ENCODE results near the gene TMPRSS2. TPM values are rescaled to one million over a fixed set of nuclear protein-coding genes. Genes with fewer than 3 reads are reported as not detected.

TMPRSS2 gene
- total RNA-seq, 1 donor = not detected

GRCh38 chr21:41458121-41458520, 49.8 kb downstream of the TMPRSS2 start:
- Histone ChIP-seq H3K9me3 (ENCODE audit: low read depth, low read length) (no peaks in the 10 kb centered on the region), H3K4me1 (ENCODE audit: insufficient read depth, low read length) (no peaks in the 10 kb centered on the region), H3K27me3 (ENCODE audit: insufficient read depth, low read length) (no peaks in the 10 kb centered on the region), H3K4me3 (ENCODE audit: low read length) (no peak overlapping the region)

DNA sequence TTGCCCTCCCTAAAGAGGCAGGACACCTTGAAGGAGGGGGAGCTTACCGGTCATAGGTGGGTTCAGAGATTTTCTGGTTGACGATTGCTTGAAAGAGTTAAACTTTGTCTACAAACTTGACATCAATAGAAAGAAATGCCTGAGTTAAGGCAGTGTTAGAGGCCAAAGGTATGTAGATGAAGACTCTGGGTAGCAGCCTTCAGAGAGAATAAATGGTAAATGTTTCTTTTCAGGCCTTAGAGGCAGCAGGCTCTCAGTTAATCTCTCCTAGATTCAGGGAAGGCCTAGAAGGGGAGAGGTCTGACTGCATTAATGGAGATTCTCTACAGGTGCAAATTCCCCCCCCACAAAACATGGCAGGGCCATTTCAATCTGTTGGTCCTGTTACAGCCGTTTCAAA, 54.2 kb downstream of the TMPRSS2 start:
- H3K9me3 ChIP-seq (ENCODE audit: low read depth, low read length) = no peaks in the 10 kb centered on the region
- H3K4me3 ChIP-seq (ENCODE audit: low read length) = no peak overlapping the region
- H3K27me3 ChIP-seq (ENCODE audit: insufficient read depth, low read length) = no peaks in the 10 kb centered on the region
- H3K4me1 ChIP-seq (ENCODE audit: insufficient read depth, low read length) = no peaks in the 10 kb centered on the region

- Histone ChIP-seq H3K4me3 (ENCODE audit: low read length) (no peak overlapping the region), H3K4me1 (ENCODE audit: insufficient read depth, low read length) (no peaks in the 10 kb centered on the region), H3K9me3 (ENCODE audit: low read depth, low read length) (no peaks in the 10 kb centered on the region), H3K27me3 (ENCODE audit: insufficient read depth, low read length) (no peaks in the 10 kb centered on the region)
Measured at GRCh38 chr21:41453198-41453597, 54.8 kb downstream of the TMPRSS2 start.

DNA sequence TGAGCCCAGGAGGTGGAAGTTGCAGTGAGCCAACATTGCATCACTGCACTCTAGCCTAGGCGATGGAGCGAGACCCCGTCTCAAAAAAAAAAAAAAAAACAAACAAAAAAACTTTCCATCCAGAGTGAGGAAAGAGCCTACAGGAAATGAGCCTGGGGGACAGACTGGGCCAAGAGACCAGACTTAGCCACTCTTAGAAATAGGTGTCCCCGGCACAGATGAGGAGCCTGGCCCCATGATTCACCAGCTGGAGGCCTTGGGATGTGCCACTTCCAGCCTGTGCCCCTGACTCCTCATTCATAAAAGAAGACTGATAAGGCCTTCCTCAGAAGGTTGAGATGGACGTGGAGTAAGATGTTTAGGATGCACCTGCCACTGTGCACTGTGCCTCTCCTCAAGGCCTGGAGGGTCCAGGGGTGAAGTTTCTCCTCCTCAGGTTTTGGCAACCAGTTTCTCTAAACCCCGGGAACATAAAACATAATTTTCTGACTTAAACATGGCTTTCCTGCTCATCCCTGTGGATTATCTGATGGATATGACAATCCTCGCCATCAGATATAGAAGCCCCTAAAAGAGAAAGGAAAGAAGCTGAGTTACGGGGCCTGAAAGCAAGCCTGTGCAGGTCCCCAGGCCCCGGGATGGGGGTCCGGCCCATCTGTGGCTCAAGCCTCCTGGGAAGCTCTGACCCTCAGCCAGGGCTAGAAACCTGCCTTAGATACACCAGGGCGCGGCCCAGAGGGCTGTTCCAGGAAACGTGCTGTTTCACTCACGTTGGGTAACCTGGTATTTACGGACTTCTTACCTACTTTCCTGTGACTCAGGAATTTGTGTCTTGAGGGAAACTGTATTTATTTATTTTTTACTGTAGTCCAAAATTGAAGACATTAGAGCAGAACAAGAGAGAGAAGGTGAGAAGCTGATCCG, 55.9 kb downstream of the TMPRSS2 start:
- H3K4me1 ChIP-seq (ENCODE audit: insufficient read depth, low read length) = no peaks in the 10 kb centered on the region
- no peak overlapping the region for H3K4me3 ChIP-seq (ENCODE audit: low read length)
- no peaks in the 10 kb centered on the region for H3K27me3 ChIP-seq (ENCODE audit: insufficient read depth, low read length)
- H3K9me3 ChIP-seq (ENCODE audit: low read depth, low read length) = no peaks in the 10 kb centered on the region

- Histone ChIP-seq H3K27me3 (ENCODE audit: insufficient read depth, low read length) (no peaks in the 10 kb centered on the region), H3K4me3 (ENCODE audit: low read length) (no peak overlapping the region), H3K9me3 (ENCODE audit: low read depth, low read length) (no peaks in the 10 kb centered on the region), H3K4me1 (ENCODE audit: insufficient read depth, low read length) (no peaks in the 10 kb centered on the region)
Measured at GRCh38 chr21:41449613-41450012, 58.3 kb downstream of the TMPRSS2 start.

GRCh38 chr21:41447356-41447755, 60.6 kb downstream of the TMPRSS2 start:
- no peaks in the 10 kb centered on the region for H3K9me3 ChIP-seq (ENCODE audit: low read depth, low read length)
- no peaks in the 10 kb centered on the region for H3K27me3 ChIP-seq (ENCODE audit: insufficient read depth, low read length)
- no peaks in the 10 kb centered on the region for H3K4me1 ChIP-seq (ENCODE audit: insufficient read depth, low read length)
- no peak overlapping the region for H3K4me3 ChIP-seq (ENCODE audit: low read length)

DNA sequence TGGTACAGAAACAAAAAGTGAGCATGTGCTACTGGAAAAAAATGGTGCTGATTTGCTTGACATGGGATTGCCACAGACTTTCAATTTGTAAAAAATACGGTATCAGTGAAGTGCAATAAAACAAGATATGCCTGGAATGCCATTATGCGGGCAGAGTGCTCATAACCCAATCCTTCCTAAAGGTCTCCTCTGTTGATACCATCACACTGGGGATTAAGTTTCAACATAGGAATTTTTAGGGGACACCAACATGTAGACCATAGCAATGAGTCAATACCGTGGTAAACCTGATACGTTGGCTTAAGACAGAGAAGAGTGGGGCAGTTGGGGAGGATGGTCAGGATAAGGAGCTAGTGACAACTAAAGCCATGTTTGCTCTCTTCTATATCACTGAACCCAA, 61.4 kb downstream of the TMPRSS2 start:
- no peaks in the 10 kb centered on the region for H3K4me1 ChIP-seq (ENCODE audit: insufficient read depth, low read length)
- no peaks in the 10 kb centered on the region for H3K27me3 ChIP-seq (ENCODE audit: insufficient read depth, low read length)
- no peak overlapping the region for H3K4me3 ChIP-seq (ENCODE audit: low read length)
- no peaks in the 10 kb centered on the region for H3K9me3 ChIP-seq (ENCODE audit: low read depth, low read length)

- no peaks in the 10 kb centered on the region for H3K4me1 ChIP-seq (ENCODE audit: insufficient read depth, low read length)
- H3K27me3 ChIP-seq (ENCODE audit: insufficient read depth, low read length) = no peaks in the 10 kb centered on the region
- no peaks in the 10 kb centered on the region for H3K9me3 ChIP-seq (ENCODE audit: low read depth, low read length)
- H3K4me3 ChIP-seq (ENCODE audit: low read length) = no peak overlapping the region
Measured at GRCh38 chr21:41445465-41445862, 62.5 kb downstream of the TMPRSS2 start.

GRCh38 chr21:41444703-41445464, 63.1 kb downstream of the TMPRSS2 start:
- Histone ChIP-seq H3K27me3 (ENCODE audit: insufficient read depth, low read length) (no peaks in the 10 kb centered on the region), H3K4me3 (ENCODE audit: low read length) (no peak overlapping the region), H3K4me1 (ENCODE audit: insufficient read depth, low read length) (no peaks in the 10 kb centered on the region), H3K9me3 (ENCODE audit: low read depth, low read length) (no peaks in the 10 kb centered on the region)

DNA sequence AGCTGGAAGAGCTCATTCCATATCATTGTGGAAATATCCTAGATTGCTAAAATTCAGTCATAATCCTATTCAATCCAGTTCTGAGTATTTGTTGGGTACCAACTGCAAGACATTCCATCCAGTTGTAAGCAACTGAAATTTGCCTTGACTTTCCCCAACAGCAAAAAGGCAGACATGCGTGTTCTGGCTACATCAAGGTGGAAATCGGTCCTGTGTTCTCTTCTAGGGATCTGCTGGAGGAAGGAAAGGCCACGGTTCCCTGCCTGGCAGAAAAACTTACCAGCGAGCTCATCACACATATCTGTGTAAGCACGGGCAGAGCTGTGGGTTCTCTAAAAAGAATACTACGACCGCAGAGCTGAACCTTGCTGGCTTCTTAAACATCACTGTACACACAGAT, 64.4 kb downstream of the TMPRSS2 start:
- no peaks in the 10 kb centered on the region for H3K27me3 ChIP-seq (ENCODE audit: insufficient read depth, low read length)
- no peak overlapping the region for H3K4me3 ChIP-seq (ENCODE audit: low read length)
- no peaks in the 10 kb centered on the region for H3K9me3 ChIP-seq (ENCODE audit: low read depth, low read length)
- no peaks in the 10 kb centered on the region for H3K4me1 ChIP-seq (ENCODE audit: insufficient read depth, low read length)

- no peak overlapping the region for H3K4me3 ChIP-seq (ENCODE audit: low read length)
- H3K27me3 ChIP-seq (ENCODE audit: insufficient read depth, low read length) = no peaks in the 10 kb centered on the region
- no peaks in the 10 kb centered on the region for H3K9me3 ChIP-seq (ENCODE audit: low read depth, low read length)
- H3K4me1 ChIP-seq (ENCODE audit: insufficient read depth, low read length) = no peaks in the 10 kb centered on the region
Measured at GRCh38 chr21:41442481-41443186, 65.3 kb downstream of the TMPRSS2 start.

DNA sequence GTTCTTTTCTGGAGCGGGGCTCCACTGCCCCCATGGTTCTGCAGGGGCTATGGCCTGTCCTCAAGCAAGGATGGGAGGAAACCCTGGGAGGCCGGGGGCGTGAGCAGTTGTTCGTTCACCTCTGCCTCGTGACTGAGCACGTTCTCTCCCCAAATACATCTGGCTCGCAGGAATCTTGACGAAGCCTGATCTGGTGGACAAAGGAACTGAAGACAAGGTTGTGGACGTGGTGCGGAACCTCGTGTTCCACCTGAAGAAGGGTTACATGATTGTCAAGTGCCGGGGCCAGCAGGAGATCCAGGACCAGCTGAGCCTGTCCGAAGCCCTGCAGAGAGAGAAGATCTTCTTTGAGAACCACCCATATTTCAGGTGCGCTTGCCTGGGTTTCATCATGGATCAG, 66.4 kb downstream of the TMPRSS2 start:
- Histone ChIP-seq H3K4me1 (ENCODE audit: insufficient read depth, low read length) (no peaks in the 10 kb centered on the region), H3K4me3 (ENCODE audit: low read length) (no peak overlapping the region), H3K9me3 (ENCODE audit: low read depth, low read length) (no peaks in the 10 kb centered on the region), H3K27me3 (ENCODE audit: insufficient read depth, low read length) (no peaks in the 10 kb centered on the region)

DNA sequence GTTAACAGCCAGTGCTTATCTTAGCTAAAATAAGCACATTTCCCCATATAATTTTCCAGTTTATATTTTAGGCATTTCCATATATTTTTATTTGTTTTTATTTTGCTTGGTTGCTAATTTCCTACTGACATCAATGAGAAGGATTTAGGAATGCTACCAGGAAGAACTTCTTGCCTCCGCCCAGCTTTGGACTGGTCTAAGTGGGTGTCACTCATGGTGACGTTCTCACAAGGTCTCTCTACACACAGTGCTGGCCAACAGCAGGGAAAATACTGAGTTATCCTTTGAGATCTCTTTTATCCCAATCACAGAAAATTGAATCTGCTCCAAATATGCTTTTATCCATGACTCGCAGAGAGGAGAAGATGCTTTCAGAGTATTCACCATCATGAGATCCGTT, 68.7 kb downstream of the TMPRSS2 start:
- H3K4me1 ChIP-seq (ENCODE audit: insufficient read depth, low read length) = no peaks in the 10 kb centered on the region
- H3K27me3 ChIP-seq (ENCODE audit: insufficient read depth, low read length) = no peaks in the 10 kb centered on the region
- no peak overlapping the region for H3K4me3 ChIP-seq (ENCODE audit: low read length)
- peaks cover 6% of the 10 kb centered on the region for H3K9me3 ChIP-seq (ENCODE audit: low read depth, low read length)

DNA sequence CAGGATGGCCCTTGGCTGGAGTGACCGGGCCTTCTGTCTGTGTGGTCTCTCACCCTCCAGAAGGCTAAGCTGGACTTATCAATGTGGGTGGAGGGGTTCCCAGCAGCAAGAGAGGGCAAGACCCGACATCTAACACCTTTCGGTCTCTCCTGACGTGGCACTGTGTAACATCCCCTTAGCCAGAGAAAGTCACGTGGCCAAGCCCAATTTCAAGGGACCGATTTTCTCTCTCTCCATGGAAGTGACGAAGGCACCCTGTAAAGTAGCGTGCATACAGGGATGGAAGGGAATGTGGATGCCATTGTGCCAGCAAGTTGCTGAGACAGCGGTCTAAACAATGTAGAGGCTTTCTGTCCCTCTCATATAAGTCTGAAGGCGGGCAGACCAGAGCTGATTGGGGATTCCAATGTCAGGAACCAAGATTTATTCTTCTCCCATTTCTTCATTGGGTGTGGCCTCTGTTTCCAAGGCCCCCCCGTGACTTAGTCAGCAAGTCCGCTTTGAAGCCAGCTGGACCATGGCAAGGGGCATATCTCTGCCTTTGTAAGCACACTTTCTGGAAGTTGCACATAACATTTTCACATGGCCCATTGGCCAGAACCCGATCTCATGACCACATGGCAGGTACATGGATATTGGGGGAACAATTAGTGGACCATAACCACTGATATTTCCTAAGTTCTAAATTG, 69.4 kb downstream of the TMPRSS2 start:
- peaks cover 10% of the 10 kb centered on the region for H3K9me3 ChIP-seq (ENCODE audit: low read depth, low read length)
- H3K4me1 ChIP-seq (ENCODE audit: insufficient read depth, low read length) = no peaks in the 10 kb centered on the region
- H3K27me3 ChIP-seq (ENCODE audit: insufficient read depth, low read length) = no peaks in the 10 kb centered on the region
- H3K4me3 ChIP-seq (ENCODE audit: low read length) = no peak overlapping the region

GRCh38 chr21:41437729-41438128, 70.2 kb downstream of the TMPRSS2 start:
- H3K4me3 ChIP-seq (ENCODE audit: low read length) = no peak overlapping the region
- H3K27me3 ChIP-seq (ENCODE audit: insufficient read depth, low read length) = no peaks in the 10 kb centered on the region
- H3K4me1 ChIP-seq (ENCODE audit: insufficient read depth, low read length) = peaks cover 4% of the 10 kb centered on the region
- H3K9me3 ChIP-seq (ENCODE audit: low read depth, low read length) = peaks cover 10% of the 10 kb centered on the region
